GM18951 (cell line): ENCODE results near the gene YEATS4.

Experiments used
- POLR2A ChIP-seq: IDR thresholded peaks from 4 replicates; pipeline ENCODE4 v1.6.1; 2011; ENCODE audit warnings: mild to moderate bottlenecking; ENCODE audit not compliant: insufficient read length, insufficient read depth; ENCODE audit errors: extremely low read depth
- in situ Hi-C: fragments of 300-500 bp; cut with MboI; formaldehyde crosslinking; loops from one replicate; pipeline ENCODE4 v1.12.0; 2022; ENCODE audit warnings: low sequenced_read_pairs, mixed read lengths, inconsistent platforms; ENCODE audit not compliant: unreplicated experiment

Gene YEATS4

DNA sequence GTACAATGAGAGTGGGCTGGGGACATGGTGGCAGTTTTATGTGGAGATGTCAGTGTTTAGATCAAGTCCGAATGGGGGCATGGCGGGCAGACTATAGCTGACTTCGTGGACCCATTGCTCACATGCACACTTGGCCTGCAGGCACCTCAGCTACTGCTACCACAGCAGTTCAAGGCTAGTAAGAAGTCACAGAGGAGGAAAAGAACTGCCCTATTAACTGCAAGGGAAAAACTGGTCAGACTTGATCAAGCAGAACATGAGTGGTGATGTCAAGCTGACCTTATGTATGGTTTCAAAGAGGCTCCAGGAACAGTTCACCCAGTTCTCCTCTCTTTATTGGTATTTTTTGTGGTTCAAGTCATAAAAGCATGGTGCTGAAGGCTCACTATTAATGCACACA is 80.5 kb downstream of the YEATS4 start:
- in situ Hi-C loops = no loop called here
- TF ChIP-seq POLR2A = no peak
